SU-DHL-6 (cell line): ENCODE results near the gene PARVB.

Experiments
- CTCF ChIP-seq: fragments of 200-600 bp; sonication (generic); IDR thresholded peaks from one replicate; pipeline ENCODE4 v1.5.1; 2017; ENCODE audit warnings: antibody characterized with exemption, mild to moderate bottlenecking, low read length, moderate library complexity; ENCODE audit not compliant: insufficient read depth, poor library complexity, severe bottlenecking
- EZH2phosphoT487 ChIP-seq: fragments of 200-600 bp; sonication (generic), shearing (Covaris generic); conservative IDR thresholded peaks from 2 replicates; pipeline ENCODE4 v1.6.1; 2018; ENCODE audit warnings: mild to moderate bottlenecking, antibody characterized with exemption, low read length, moderate library complexity, mixed read lengths

DNA sequence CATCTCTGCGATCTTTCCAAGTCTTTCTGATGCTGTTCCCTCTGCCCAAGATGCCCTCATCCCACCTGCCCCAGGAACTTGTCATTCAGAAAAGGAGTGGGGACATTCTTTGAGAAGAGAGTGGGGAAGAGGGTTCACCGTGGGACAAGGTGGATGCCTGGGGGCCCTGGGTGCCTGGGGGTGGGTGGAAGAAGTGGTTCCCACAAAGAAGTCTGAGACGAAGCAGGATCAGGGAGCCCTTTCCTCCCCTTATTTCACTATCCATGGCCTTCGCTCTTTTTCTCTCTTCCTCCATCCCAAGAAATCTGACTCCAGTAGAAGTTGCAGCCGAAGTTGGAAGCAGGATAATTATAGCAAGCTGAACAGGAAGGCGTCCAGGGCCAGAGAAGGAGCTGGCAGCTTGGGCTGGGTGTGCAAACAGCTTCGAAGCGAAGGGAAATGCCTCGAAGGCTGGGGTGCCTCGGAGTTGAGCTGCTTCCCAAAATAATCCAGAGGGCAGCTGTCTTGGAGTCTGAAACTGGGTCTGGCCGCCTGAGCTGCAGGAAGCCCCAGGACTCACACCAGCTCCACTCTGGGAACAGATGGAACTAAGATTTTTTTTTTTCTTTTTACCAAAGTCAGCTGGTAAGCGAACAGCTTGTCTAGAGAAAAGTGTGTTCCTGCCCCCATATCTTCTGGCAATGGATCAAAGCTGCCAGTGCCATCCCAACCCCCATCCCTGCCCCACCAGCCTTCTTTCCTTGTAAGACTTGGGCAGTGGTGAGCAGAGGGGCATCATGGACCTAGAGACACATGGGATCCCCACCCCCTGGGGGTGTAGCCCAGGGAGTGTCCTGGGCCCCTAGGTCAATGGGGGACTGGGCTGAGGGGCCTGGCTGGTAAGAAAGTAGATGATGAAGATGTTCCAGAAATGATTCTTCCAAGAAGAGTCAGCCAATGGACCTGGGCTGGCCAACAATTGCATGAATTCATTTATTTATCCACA, 188.1 kb downstream of the PARVB start:
- TF ChIP-seq CTCF (no peak), EZH2phosphoT487 (no peak)
